ENCODE results near the gene SPEF2. TPM values are rescaled to one million over a fixed set of nuclear protein-coding genes. Genes with fewer than 3 reads are reported as not detected.

SPEF2 gene
- total and polyA plus RNA-seq, 2 experiments from 2014 or later, result 5.1 TPM

GRCh38 chr5:35678661-35679060 is 61.0 kb downstream of the SPEF2 start:
- H3K36me3 ChIP-seq (replicated peaks; ENCODE audit: insufficient read depth, low read depth), result no peaks in the 10 kb centered on the region
- no peaks in the 10 kb centered on the region for H3K27me3 ChIP-seq
- H3K9me2 ChIP-seq (replicated peaks; ENCODE audit: insufficient read depth), result no peaks in the 10 kb centered on the region
- DNase-seq (ENCODE audit: low spot score), result no peak
- no peak overlapping the region for H3K4me3 ChIP-seq
- no peak overlapping the region for H2AFZ ChIP-seq
- no peak overlapping the region for H3K4me2 ChIP-seq
- H3K27ac ChIP-seq, result no peak overlapping the region
- TF ChIP-seq EZH2 (IDR thresholded peaks at IDR 0.05; ENCODE audit: borderline replicate concordance) (no peak), EZH2phosphoT487 (IDR thresholded peaks at IDR 0.05; ENCODE audit: low read depth, severe bottlenecking, unreplicated experiment) (no peak), CTCF (IDR thresholded peaks at IDR 0.05; ENCODE audit: poor library complexity) (no peak)
- H3K9me3 ChIP-seq (ENCODE audit: low read depth), result no peaks in the 10 kb centered on the region
- no peaks in the 10 kb centered on the region for H3K79me2 ChIP-seq
- 84% methylated on average over 3 of the region's 3 CpGs for WGBS (ENCODE audit: low lambda C conversion rate, missing lambda C conversion rate)
- H4K20me1 ChIP-seq (ENCODE audit: insufficient read depth, poor library complexity, severe bottlenecking), result no peaks in the 10 kb centered on the region
- H3K4me1 ChIP-seq (ENCODE audit: insufficient read depth), result no peaks in the 10 kb centered on the region

- WGBS (ENCODE audit: low lambda C conversion rate, missing lambda C conversion rate), result 89% methylated on average over 1 of the region's 1 CpG
- no peak for DNase-seq (ENCODE audit: low spot score)
Measured at GRCh38 chr5:35679357-35679756, 61.7 kb downstream of the SPEF2 start.

GRCh38 chr5:35681911-35682310 is 64.2 kb downstream of the SPEF2 start:
- no peak for TF ChIP-seq EZH2 (IDR thresholded peaks at IDR 0.05; ENCODE audit: borderline replicate concordance)
- Histone ChIP-seq H3K79me2 (no peaks in the 10 kb centered on the region), H3K27ac (no peak overlapping the region), H3K9me2 (replicated peaks; ENCODE audit: insufficient read depth) (no peaks in the 10 kb centered on the region), H4K20me1 (ENCODE audit: insufficient read depth, poor library complexity, severe bottlenecking) (no peaks in the 10 kb centered on the region), H2AFZ (no peak overlapping the region), H3K4me2 (no peak overlapping the region), H3K9me3 (ENCODE audit: low read depth) (no peaks in the 10 kb centered on the region), H3K4me1 (ENCODE audit: insufficient read depth) (no peaks in the 10 kb centered on the region), H3K4me3 (no peak overlapping the region), H3K36me3 (replicated peaks; ENCODE audit: insufficient read depth, low read depth) (no peaks in the 10 kb centered on the region), H3K27me3 (no peaks in the 10 kb centered on the region)
- 60% methylated on average over 1 of the region's 1 CpG for WGBS (ENCODE audit: low lambda C conversion rate, missing lambda C conversion rate)
- no peak for DNase-seq (ENCODE audit: low spot score)

More at GRCh38 chr5:35679357-35679756, 61.7 kb downstream of the SPEF2 start:
- Histone ChIP-seq H3K9me3 (ENCODE audit: low read depth) (no peaks in the 10 kb centered on the region), H3K4me2 (no peak overlapping the region), H3K9me2 (replicated peaks; ENCODE audit: insufficient read depth) (no peaks in the 10 kb centered on the region), H3K79me2 (no peaks in the 10 kb centered on the region), H2AFZ (no peak overlapping the region), H4K20me1 (ENCODE audit: insufficient read depth, poor library complexity, severe bottlenecking) (no peaks in the 10 kb centered on the region), H3K27ac (no peak overlapping the region), H3K27me3 (no peaks in the 10 kb centered on the region), H3K4me1 (ENCODE audit: insufficient read depth) (no peaks in the 10 kb centered on the region), H3K4me3 (no peak overlapping the region), H3K36me3 (replicated peaks; ENCODE audit: insufficient read depth, low read depth) (no peaks in the 10 kb centered on the region)
- TF ChIP-seq EZH2phosphoT487 (IDR thresholded peaks at IDR 0.05; ENCODE audit: low read depth, severe bottlenecking, unreplicated experiment) (no peak), EZH2 (IDR thresholded peaks at IDR 0.05; ENCODE audit: borderline replicate concordance) (no peak), CTCF (IDR thresholded peaks at IDR 0.05; ENCODE audit: poor library complexity) (no peak)

- Histone ChIP-seq H3K4me2 (no peak overlapping the region), H3K4me1 (ENCODE audit: insufficient read depth) (no peaks in the 10 kb centered on the region), H3K79me2 (no peaks in the 10 kb centered on the region), H3K27me3 (no peaks in the 10 kb centered on the region), H3K9me2 (replicated peaks; ENCODE audit: insufficient read depth) (no peaks in the 10 kb centered on the region), H3K4me3 (no peak overlapping the region), H3K9me3 (ENCODE audit: low read depth) (no peaks in the 10 kb centered on the region), H3K36me3 (replicated peaks; ENCODE audit: insufficient read depth, low read depth) (no peaks in the 10 kb centered on the region), H4K20me1 (ENCODE audit: insufficient read depth, poor library complexity, severe bottlenecking) (no peaks in the 10 kb centered on the region), H2AFZ (no peak overlapping the region), H3K27ac (no peak overlapping the region)
- peak; percentile 11 for DNase-seq (ENCODE audit: low spot score)
- 74% methylated on average over 6 of the region's 6 CpGs for WGBS (ENCODE audit: low lambda C conversion rate, missing lambda C conversion rate)
- TF ChIP-seq EZH2 (IDR thresholded peaks at IDR 0.05; ENCODE audit: borderline replicate concordance) (no peak), EZH2phosphoT487 (IDR thresholded peaks at IDR 0.05; ENCODE audit: low read depth, severe bottlenecking, unreplicated experiment) (no peak), CTCF (IDR thresholded peaks at IDR 0.05; ENCODE audit: poor library complexity) (no peak)
Measured at GRCh38 chr5:35683466-35683865, 65.8 kb downstream of the SPEF2 start.
